Posterior vena cava (tissue), 2 donors: ENCODE results near the gene SLC25A23. TPM values are rescaled to one million over a fixed set of nuclear protein-coding genes. Genes with fewer than 3 reads are reported as not detected.
"Not testable (repeated sequence)": the region's sequence is repeated elsewhere in the genome, so short reads cannot be mapped to it uniquely, and the experiment has no call there.

ENCODE experiments used
- DNase-seq: peaks from one replicate; pipeline ENCODE4 v3.0.0-alpha.2; 2020; ENCODE audit warnings: low spot score
- intact Hi-C, 2 donors: fragments of 100-400 bp; cut with DNase I; formaldehyde crosslinking; loops; one replicate each; pipeline versions ENCODE4 v1.14.1 to v1.14.2; 2022 to 2023
- long read RNA-seq, 2 donors: library from polyadenylated mRNA; unstranded; transcript quantifications; one replicate each; pipeline ENCODE4 v2.0.0, GENCODE V29; 2020 to 2021
- total RNA-seq, 2 donors: library from RNA; stranded (reverse); fragmentation: NEBNext Ultra II Directional; extraction: Animal tissue kit (Norgen Biotek cat#: 25700); gene quantifications; one replicate each; pipeline ENCODE4 v1.2.1, GENCODE V29; 2021
- donor health status: DM: yes; HTN: yes; CAD: no.
- donor health status: DM: yes; HTN: yes; CAD: no.

Gene SLC25A23
- total RNA-seq, result 10 to 100 TPM; 51.5 to 62.1 TPM
- long read RNA-seq, donor 1, partial matches to known transcripts, result 2 of 24 reads
- long read RNA-seq, donor 1, other reads (novel, unspliced or antisense), result 18 of 24 reads
- long read RNA-seq, donor 2, partial matches to known transcripts, result 1 of 18 reads
- long read RNA-seq, donor 2, other reads (novel, unspliced or antisense), result 17 of 18 reads

DNA sequence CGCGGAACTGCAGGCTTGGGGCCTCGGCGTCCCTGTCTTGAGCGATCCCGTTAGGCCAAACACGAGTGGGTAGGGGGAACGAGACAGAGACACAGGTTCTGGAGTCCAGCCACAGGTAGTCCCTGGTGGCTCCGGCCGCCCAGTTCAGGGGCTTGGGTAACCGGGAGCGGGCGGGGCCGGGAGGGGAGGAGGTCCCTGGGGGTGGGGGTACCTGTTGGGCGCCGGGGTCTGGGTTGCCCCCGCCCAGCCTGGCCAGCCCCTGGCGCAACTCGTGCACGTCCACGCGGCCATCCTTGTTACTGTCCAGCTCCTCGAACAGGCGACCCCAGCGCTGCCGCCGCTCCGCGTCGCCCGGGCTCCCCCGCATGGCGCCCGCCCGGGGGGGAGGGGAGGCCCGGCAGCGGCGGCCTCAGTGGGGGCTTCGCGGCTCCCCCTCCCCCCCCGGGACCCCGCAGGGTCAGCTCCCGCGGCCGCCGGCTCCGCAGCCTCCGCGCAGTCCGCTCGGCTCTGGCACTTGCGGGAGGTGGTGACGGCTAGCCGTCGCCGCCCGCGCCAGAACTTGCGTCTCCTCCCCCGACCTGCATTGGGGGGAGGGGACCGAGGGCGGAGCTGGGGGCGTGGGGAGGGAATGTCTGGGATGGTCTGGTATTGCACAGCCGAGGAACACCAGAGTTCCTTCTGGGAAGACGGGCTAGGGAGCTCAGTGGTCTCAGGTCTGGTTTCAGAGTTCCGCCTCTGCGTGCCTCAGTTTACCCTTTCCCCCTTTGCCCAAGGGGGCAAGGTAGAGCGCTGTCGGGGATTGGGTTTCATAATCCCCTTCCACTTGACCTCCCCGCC, at the start of gene SLC25A23:
SLC25A23 (minus strand) TSS at position 531 of the 837 bp plus-strand sequence; CDS start at position 367, 164 bp downstream.
- intact Hi-C loops, result loop anchor here in 1 of 2 donors (5.0 kb wide), 1 partner anchor 1142 kb away; no protein-coding TSS in a partner anchor
- DNase-seq, result no peak

DNA sequence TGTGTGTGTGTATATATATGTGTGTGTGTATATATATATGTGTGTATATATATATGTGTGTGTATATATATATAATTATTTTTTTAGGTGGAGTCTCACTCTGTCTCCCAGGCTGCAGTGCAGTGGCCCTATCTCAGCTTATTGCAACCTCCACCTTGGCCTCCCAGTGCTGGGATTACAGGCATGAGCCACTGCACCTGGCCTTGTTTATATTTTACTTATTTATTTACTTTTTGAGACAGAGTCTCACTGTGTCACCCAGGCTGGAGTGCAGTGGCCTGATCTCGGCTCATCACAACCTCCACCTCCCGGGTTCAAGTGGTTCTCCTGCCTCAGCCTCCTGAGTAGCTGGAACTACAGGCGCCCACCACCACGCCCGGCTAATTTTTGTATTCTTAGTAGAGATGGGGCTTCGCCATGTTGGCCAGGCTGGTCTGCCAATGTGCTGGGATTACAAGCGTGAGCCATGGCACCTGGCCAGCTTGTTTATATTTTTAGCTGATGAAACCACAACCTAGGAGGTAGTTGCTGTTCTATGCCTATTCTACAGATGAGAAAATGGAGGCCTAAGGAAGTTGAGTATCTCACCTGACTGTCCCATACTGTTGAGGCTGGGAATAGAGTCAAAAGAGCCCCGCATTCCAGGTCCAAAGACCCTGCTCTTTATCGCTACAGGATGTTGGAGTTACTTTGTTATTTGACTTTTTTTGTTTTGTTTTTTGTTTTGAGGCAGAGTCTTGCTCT, 48.6 kb upstream of the SLC25A23 start:
- intact Hi-C loops, DNase-seq: not testable (repeated sequence)

DNA sequence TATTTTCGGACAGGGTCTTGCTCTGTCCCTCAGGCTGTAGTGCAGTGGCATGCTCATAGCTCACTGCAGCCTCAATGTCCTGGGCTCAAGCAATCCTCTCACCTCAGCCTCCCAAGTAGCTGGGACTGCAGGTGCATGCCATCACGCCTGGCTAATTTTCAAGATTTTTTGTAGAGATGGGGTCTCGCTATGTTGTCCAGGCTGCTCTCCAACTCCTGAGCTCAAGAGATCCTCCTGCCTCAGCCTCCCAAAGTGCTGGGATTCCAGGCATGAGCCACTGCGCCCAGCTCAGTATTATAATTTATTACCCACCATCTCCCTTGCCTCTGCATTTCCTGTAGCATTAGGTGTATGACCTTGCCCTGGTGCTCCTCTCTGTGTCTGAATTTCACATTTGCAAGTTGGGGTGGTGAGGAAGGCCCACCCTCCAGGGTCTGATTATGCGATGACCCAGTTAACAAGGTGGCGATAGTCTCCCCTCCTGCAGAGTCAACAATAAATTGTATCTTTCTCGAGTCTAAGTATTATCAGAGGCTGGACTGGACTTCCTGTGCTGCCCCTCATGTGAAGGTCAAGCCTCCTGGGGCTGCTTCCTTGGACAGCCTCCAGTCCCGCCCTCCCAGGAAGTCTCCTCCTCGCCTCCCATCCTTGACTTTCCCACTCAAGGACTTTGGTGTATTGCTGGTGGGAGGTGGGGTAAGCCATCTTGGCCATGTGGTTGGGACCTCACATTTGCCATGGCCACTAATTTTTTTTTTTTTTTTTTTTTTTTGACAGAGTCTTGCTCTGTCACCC, 44.0 kb upstream of the SLC25A23 start:
- no peak for DNase-seq
- intact Hi-C loops, result no loop called here

GRCh38 chr19:6501740-6502648, 42.4 kb upstream of the SLC25A23 start, which contains the start of gene TUBB4A:
Gene TUBB4A, minus strand, starts transcription at chr19:6502309. Its CDS starts 97 bp downstream, at chr19:6502212.
- no peak for DNase-seq
- intact Hi-C loops, result no loop called here

- intact Hi-C loops, result no loop called here
- no peak for DNase-seq
Measured at GRCh38 chr19:6500837-6501739, 41.5 kb upstream of the SLC25A23 start.

DNA sequence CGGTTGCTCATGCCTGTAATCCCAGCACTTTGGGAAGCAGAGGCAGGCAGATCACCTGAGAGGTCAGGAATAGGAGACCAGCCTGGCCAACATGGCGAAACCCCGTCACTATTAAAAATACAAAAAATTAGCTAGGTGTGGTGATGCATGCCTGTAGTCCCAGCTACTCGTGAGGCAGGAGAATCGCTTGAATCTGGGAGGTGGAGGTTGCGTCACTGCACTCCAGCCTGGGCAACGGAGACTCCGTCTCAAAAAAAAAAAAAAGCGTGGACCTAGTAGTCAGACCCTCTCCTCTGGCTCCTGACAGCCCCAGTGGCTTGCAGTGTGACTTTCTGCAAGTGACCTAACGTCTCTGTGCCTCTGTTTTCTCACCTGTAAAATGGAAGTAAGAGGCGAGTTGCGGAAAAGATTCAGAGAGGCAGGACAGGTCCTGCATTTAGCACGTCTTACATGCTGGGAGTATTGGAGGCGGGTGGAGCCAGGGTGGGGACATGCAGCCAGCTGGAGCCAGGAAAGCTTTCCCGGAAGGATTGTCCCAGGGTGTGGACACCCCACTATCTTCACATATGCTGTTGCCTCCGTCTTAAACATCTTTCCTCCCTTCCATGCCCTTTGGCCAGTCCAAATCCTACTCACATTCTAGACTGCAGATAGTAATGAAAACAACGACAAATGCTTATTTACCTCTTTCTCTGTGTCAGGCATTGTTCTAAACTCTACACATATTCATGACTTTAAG, 39.6 kb upstream of the SLC25A23 start:
- intact Hi-C loops, result no loop called here
- no peak for DNase-seq

GRCh38 chr19:6498294-6499036, 38.9 kb upstream of the SLC25A23 start:
- no peak for DNase-seq
- intact Hi-C loops, result no loop called here

GRCh38 chr19:6495947-6496346, 36.4 kb upstream of the SLC25A23 start:
- DNase-seq, result no peak
- intact Hi-C loops, result no loop called here

DNA sequence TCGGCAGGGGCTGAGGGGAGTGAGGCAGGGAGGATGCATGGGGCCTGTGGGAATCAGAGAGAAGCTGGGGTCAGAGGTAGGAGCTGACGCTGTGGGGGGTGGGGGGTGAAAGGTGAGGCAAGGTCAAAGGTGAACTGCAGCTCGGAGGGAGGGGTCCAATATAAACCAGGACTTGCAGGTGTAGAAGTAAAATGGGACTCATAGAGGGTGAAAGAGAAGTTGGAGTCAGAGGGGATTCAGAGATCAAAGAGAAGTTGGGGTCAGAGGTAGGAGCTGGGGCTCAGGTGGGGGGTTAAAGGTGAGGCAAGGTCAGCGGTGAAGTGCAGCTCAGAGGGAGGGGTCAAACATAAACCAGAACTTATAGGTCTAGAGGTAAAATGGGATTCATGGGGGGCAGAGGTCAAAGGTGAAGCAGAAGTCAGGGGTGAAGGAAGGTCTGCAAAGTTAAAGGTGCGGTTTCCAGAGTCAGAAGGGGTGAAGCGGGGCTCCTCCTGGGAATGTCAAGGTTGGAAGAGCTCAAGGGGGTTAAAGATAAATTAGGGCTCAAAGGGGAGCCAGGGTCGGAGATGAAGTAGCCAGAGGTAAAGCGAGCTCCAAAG, 34.9 kb upstream of the SLC25A23 start:
- no peak for DNase-seq
- intact Hi-C loops, result no loop called here

- intact Hi-C loops, result no loop called here
- DNase-seq, result no peak
Measured at GRCh38 chr19:6491802-6492592, 32.4 kb upstream of the SLC25A23 start.

DNA sequence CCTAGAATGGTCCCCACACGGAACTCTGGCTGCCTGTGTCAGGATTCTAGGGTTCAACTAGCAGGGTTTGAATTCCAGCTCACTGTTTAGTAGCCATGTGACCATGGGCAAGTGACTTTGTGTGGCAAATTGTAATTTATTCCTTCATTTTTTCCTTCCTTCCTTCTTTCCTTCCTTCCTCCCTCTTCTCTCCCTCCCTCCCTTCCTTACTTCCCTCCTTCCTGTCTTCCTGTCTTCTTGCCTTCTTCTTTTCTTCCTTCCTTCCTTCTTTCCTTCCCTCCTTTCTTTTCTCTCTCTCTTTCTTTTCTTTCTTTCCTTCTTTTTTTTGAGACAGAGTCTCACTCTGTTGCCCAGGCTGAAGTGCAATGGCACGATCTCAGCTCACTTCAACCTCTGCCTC, 30.5 kb upstream of the SLC25A23 start:
- no peak for DNase-seq
- intact Hi-C loops, result no loop called here

DNA sequence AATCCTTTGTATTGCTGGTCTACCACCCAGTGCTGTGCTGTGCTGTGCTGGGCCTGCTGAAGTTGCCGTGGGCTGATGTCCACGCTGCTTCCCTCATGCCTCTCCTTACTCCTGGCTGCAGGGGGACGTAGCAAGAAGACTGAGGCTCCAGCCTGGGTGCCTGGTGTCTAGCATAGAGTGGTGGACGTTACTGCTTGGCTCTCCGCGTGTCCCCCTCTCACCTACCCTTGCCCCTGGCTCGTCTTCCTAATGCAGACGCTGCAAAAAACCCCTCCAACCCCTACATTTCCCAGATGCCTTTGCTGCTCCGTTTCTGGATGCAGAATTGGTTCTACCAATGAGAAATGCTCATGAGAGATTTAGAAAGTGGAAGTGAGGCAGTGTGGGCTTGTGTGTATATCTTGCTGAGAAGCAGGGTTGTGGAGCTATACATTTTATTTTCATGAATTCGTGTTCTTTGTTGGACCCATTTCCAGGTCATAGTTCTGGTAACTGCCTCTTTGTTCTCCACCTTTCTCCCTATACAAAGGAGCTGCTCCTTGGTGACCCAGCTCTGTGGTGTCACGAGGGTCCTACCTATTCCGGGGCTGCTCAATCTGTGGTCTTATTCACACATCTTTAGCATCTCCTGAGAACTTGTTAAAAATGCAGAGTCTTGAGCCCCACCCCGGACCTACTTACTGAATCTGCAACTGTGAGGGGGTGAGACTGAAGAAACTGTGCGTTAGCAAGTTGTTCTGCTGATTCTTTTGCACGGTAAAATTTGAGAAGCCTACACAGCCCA, 29.9 kb upstream of the SLC25A23 start:
- intact Hi-C loops, result no loop called here

GRCh38 chr19:6484831-6485230, 25.2 kb upstream of the SLC25A23 start:
- intact Hi-C loops, result no loop called here

More for the DNA sequence above, 29.9 kb upstream of the SLC25A23 start:
- no peak for DNase-seq

DNA sequence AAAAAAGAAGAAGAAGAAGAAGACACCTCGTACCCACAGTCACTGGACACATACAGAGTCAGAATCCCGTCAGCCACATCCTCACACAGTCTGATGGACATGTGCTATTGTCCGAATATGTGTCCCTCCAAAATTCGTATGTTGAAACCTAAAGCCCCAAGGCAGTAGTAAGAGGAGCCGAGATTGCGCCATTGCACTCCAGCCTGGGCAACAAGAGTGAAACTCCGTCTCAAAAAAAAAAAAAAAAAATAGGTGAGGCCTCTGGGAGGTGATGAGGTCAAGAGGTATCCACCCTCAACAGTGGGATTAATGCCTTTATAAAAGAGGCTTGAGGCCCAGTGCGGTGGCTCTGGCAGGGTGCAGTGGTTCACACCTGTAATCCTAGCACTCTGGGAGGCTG, 24.6 kb upstream of the SLC25A23 start:
- intact Hi-C loops, result no loop called here

More at GRCh38 chr19:6484831-6485230, 25.2 kb upstream of the SLC25A23 start:
- no peak for DNase-seq

More for the DNA sequence above, 24.6 kb upstream of the SLC25A23 start:
- no peak for DNase-seq
